Activated CD8-positive, alpha-beta memory T cell treated with anti-CD3 and anti-CD28 coated beads, Interleukin-2, amount 10 ng/mL, durations not matched to agents 7 days and 5 days (primary cell): ENCODE results near the gene MOGAT3. TPM values are rescaled to one million over a fixed set of nuclear protein-coding genes. Genes with fewer than 3 reads are reported as not detected.
A peak's percentile ranks its signal among the peaks of the same experiment; 100 is the strongest.

ENCODE experiments used
- ATAC-seq: fragments of 150-1000 bp; cut with Tn5 transposase; one replicate; pipeline ENCODE4 v1.10.0; 2021; ENCODE audit warnings: moderate library complexity
- CTCF ChIA-PET: fragments of 350-600 bp; sonication (Branson Sonifier 250); formaldehyde crosslinking; loops from one replicate; lab custom pipeline; 2021; ENCODE audit warnings: antibody characterized with exemption; lab: Charles Lee
- DNase-seq: peaks from one replicate; pipeline ENCODE4 v3.0.0-alpha.2; 2020
- H3K27ac Mint-ChIP-seq: one replicate; pipeline ENCODE4 v1.8.0; 2021; ENCODE audit warnings: mild to moderate bottlenecking, mixed read lengths
- H3K27me3 Mint-ChIP-seq: one replicate; pipeline ENCODE4 v1.8.0; 2021; ENCODE audit warnings: mixed read lengths
- H3K36me3 Mint-ChIP-seq: one replicate; pipeline ENCODE4 v1.8.0; 2021; ENCODE audit warnings: mild to moderate bottlenecking, mixed read lengths
- H3K4me1 Mint-ChIP-seq: one replicate; pipeline ENCODE4 v1.8.0; 2021; ENCODE audit warnings: mixed read lengths
- H3K4me3 Mint-ChIP-seq: one replicate; pipeline ENCODE4 v1.8.0; 2021; ENCODE audit warnings: mild to moderate bottlenecking, moderate library complexity, mixed read lengths
- H3K9me3 Mint-ChIP-seq: one replicate; pipeline ENCODE4 v1.8.0; 2022; ENCODE audit warnings: low read depth, mixed read lengths
- total RNA-seq, 2 experiments: library from RNA; stranded (reverse); gene quantifications; one replicate each; pipeline ENCODE4 v1.2.3, GENCODE V29; 2021

The MOGAT3 gene
- total RNA-seq, 2 experiments from 2014 or later: not detected

GRCh38 chr7:101189109-101189508 lies 11.7 kb downstream of the MOGAT3 start:
- CTCF ChIA-PET: interaction anchor here (6.5 kb wide), 1 partner anchor 45 kb away, joined by 111 read pairs; no protein-coding TSS in a partner anchor
- peaks cover 13% of the 10 kb centered on the region for H3K27me3 Mint-ChIP-seq
- peaks cover 2% of the 10 kb centered on the region for H3K4me1 Mint-ChIP-seq
- DNase-seq (no peak), ATAC-seq (no peak)
- no peaks in the 10 kb centered on the region for H3K9me3 Mint-ChIP-seq
- H3K4me3 Mint-ChIP-seq: no peak overlapping the region
- no peaks in the 10 kb centered on the region for H3K36me3 Mint-ChIP-seq
- no peak overlapping the region for H3K27ac Mint-ChIP-seq

- H3K4me1 Mint-ChIP-seq: peaks cover 3% of the 10 kb centered on the region
- no peaks in the 10 kb centered on the region for H3K9me3 Mint-ChIP-seq
- CTCF ChIA-PET: interaction anchor here (0.6 to 2.0 kb wide), 5 partner anchors 13 to 1028 kb away, joined by 3 to 6 read pairs (median 3); partner anchors contain the start of gene TRAPPC14
Measured at GRCh38 chr7:101186844-101187428, 13.9 kb downstream of the MOGAT3 start.

GRCh38 chr7:101186194-101186593 lies 14.6 kb downstream of the MOGAT3 start:
- Mint-ChIP-seq H3K27ac (no peak overlapping the region), H3K27me3 (peaks cover 25% of the 10 kb centered on the region), H3K9me3 (no peaks in the 10 kb centered on the region), H3K4me3 (no peak overlapping the region), H3K36me3 (no peaks in the 10 kb centered on the region), H3K4me1 (peaks cover 3% of the 10 kb centered on the region)
- ATAC-seq (no peak), DNase-seq (no peak)
- CTCF ChIA-PET: interaction anchor here (0.7 to 2.0 kb wide), 5 partner anchors 12 to 1027 kb away, joined by 3 to 6 read pairs (median 3); partner anchors contain the start of gene TRAPPC14

More at GRCh38 chr7:101186844-101187428, 13.9 kb downstream of the MOGAT3 start:
- Mint-ChIP-seq H3K27me3 (peaks cover 22% of the 10 kb centered on the region), H3K36me3 (no peaks in the 10 kb centered on the region), H3K27ac (no peak overlapping the region), H3K4me3 (no peak overlapping the region)
- ATAC-seq (no peak), DNase-seq (no peak)

GRCh38 chr7:101185258-101185839 lies 15.5 kb downstream of the MOGAT3 start:
- Mint-ChIP-seq H3K9me3 (no peaks in the 10 kb centered on the region), H3K27me3 (peaks cover 32% of the 10 kb centered on the region), H3K36me3 (no peaks in the 10 kb centered on the region), H3K4me1 (peaks cover 3% of the 10 kb centered on the region), H3K4me3 (no peak overlapping the region), H3K27ac (no peak overlapping the region)
- DNase-seq (no peak), ATAC-seq (no peak)
- CTCF ChIA-PET: interaction anchor here (1.2 to 1.9 kb wide), 5 partner anchors 15 to 106 kb away, joined by 3 to 6 read pairs (median 4); no protein-coding TSS in a partner anchor

GRCh38 chr7:101180130-101180755 lies 20.6 kb downstream of the MOGAT3 start, which contains the start of gene NAT16:
Gene NAT16 (minus strand): TSS chr7:101180293. CDS start chr7:101174807, 5,486 bp downstream.
- no peaks in the 10 kb centered on the region for H3K36me3 Mint-ChIP-seq
- peaks cover 3% of the 10 kb centered on the region for H3K4me1 Mint-ChIP-seq
- ATAC-seq (no peak), DNase-seq (no peak)
- CTCF ChIA-PET: interaction anchor here (1.0 to 1.6 kb wide), 2 partner anchors 11 to 36 kb away, joined by 3 to 5 read pairs; no protein-coding TSS in a partner anchor
- H3K27me3 Mint-ChIP-seq: peaks cover 63% of the 10 kb centered on the region
- no peaks in the 10 kb centered on the region for H3K9me3 Mint-ChIP-seq
- H3K4me3 Mint-ChIP-seq: no peak within 1 kb of the TSS
- H3K27ac Mint-ChIP-seq: no peak within 1 kb of the TSS

- no peak overlapping the region for H3K27ac Mint-ChIP-seq
- no peaks in the 10 kb centered on the region for H3K9me3 Mint-ChIP-seq
- H3K4me1 Mint-ChIP-seq: peaks cover 3% of the 10 kb centered on the region
- CTCF ChIA-PET: interaction anchor here (1.0 to 1.6 kb wide), 2 partner anchors 11 to 36 kb away, joined by 3 to 5 read pairs; no protein-coding TSS in a partner anchor
- ATAC-seq (no peak), DNase-seq (no peak)
- no peak overlapping the region for H3K4me3 Mint-ChIP-seq
- peaks cover 63% of the 10 kb centered on the region for H3K27me3 Mint-ChIP-seq
- no peaks in the 10 kb centered on the region for H3K36me3 Mint-ChIP-seq
Measured at GRCh38 chr7:101179713-101180112, 21.1 kb downstream of the MOGAT3 start.

- no peak overlapping the region for H3K4me3 Mint-ChIP-seq
- H3K9me3 Mint-ChIP-seq: no peaks in the 10 kb centered on the region
- no peak overlapping the region for H3K27ac Mint-ChIP-seq
- CTCF ChIA-PET: interaction anchor here (1.6 to 4.0 kb wide), 2 partner anchors 13 to 35 kb away, joined by 5 to 24 read pairs; no protein-coding TSS in a partner anchor
- ATAC-seq (no peak), DNase-seq (no peak)
- H3K4me1 Mint-ChIP-seq: peaks cover 6% of the 10 kb centered on the region
- no peaks in the 10 kb centered on the region for H3K36me3 Mint-ChIP-seq
- H3K27me3 Mint-ChIP-seq: peaks cover 67% of the 10 kb centered on the region
Measured at GRCh38 chr7:101179117-101179516, 21.7 kb downstream of the MOGAT3 start.

- ATAC-seq: no peak
- CTCF ChIA-PET: interaction anchor here (1.0 to 4.0 kb wide), 5 partner anchors 14 to 66 kb away, joined by 3 to 24 read pairs (median 7); no protein-coding TSS in a partner anchor
- H3K36me3 Mint-ChIP-seq: no peaks in the 10 kb centered on the region
- no peak overlapping the region for H3K27ac Mint-ChIP-seq
- no peak for DNase-seq
- H3K27me3 Mint-ChIP-seq: peaks cover 78% of the 10 kb centered on the region
- H3K9me3 Mint-ChIP-seq: no peaks in the 10 kb centered on the region
- peaks cover 15% of the 10 kb centered on the region for H3K4me1 Mint-ChIP-seq
- no peak overlapping the region for H3K4me3 Mint-ChIP-seq
Measured at GRCh38 chr7:101177644-101178043, 23.2 kb downstream of the MOGAT3 start.

GRCh38 chr7:101175664-101176063 lies 25.2 kb downstream of the MOGAT3 start:
- Mint-ChIP-seq H3K36me3 (no peaks in the 10 kb centered on the region), H3K9me3 (no peaks in the 10 kb centered on the region), H3K27ac (no peak overlapping the region), H3K4me1 (peaks cover 22% of the 10 kb centered on the region), H3K4me3 (no peak overlapping the region), H3K27me3 (peaks cover 83% of the 10 kb centered on the region)
- no peak for ATAC-seq
- DNase-seq: no peak
- CTCF ChIA-PET: interaction anchor here (2.5 to 4.0 kb wide), 4 partner anchors 13 to 68 kb away, joined by 7 to 24 read pairs (median 15); no protein-coding TSS in a partner anchor

- peak overlapping the region; percentile 17 for H3K4me3 Mint-ChIP-seq
Measured at GRCh38 chr7:101174322-101174854, 26.4 kb downstream of the MOGAT3 start.

GRCh38 chr7:101173752-101174244 lies 27.0 kb downstream of the MOGAT3 start:
- H3K27me3 Mint-ChIP-seq: peaks cover 92% of the 10 kb centered on the region
- CTCF ChIA-PET: interaction anchor here (0.7 to 3.1 kb wide), 17 partner anchors 8 to 1795 kb away, joined by 3 to 37 read pairs (median 3); partner anchors contain the start of genes AP1S1, PLOD3, SLC12A9 and VGF
- ATAC-seq (peak; percentile 87), DNase-seq (peak; percentile 83)
- H3K36me3 Mint-ChIP-seq: no peaks in the 10 kb centered on the region
- no peak overlapping the region for H3K27ac Mint-ChIP-seq
- H3K4me1 Mint-ChIP-seq: peaks cover 37% of the 10 kb centered on the region
- H3K9me3 Mint-ChIP-seq: no peaks in the 10 kb centered on the region
- peak overlapping the region; percentile 17 for H3K4me3 Mint-ChIP-seq

More at GRCh38 chr7:101174322-101174854, 26.4 kb downstream of the MOGAT3 start:
- CTCF ChIA-PET: interaction anchor here (0.7 to 3.1 kb wide), 16 partner anchors 9 to 1795 kb away, joined by 3 to 37 read pairs (median 4); partner anchors contain the start of genes AP1S1, PLOD3, SLC12A9 and VGF
- H3K36me3 Mint-ChIP-seq: no peaks in the 10 kb centered on the region
- DNase-seq (no peak), ATAC-seq (no peak)
- no peak overlapping the region for H3K27ac Mint-ChIP-seq
- H3K27me3 Mint-ChIP-seq: peaks cover 92% of the 10 kb centered on the region
- no peaks in the 10 kb centered on the region for H3K9me3 Mint-ChIP-seq
- peaks cover 32% of the 10 kb centered on the region for H3K4me1 Mint-ChIP-seq

GRCh38 chr7:101172854-101173751 lies 27.7 kb downstream of the MOGAT3 start:
- Mint-ChIP-seq H3K4me1 (peaks cover 40% of the 10 kb centered on the region), H3K27ac (no peak overlapping the region)

More at GRCh38 chr7:101172854-101173751, 27.7 kb downstream of the MOGAT3 start:
- H3K9me3 Mint-ChIP-seq: no peaks in the 10 kb centered on the region
- CTCF ChIA-PET: interaction anchor here (0.8 to 3.1 kb wide), 12 partner anchors 8 to 279 kb away, joined by 3 to 37 read pairs (median 6); partner anchors contain the start of genes AP1S1, PLOD3, VGF and ZNHIT1
- H3K27me3 Mint-ChIP-seq: peaks cover 94% of the 10 kb centered on the region
- no peak for DNase-seq
- no peaks in the 10 kb centered on the region for H3K36me3 Mint-ChIP-seq
- peak overlapping the region; percentile 22 for H3K4me3 Mint-ChIP-seq
- peak; percentile 16 for ATAC-seq
